GM18907 (cell line): ENCODE results near the gene ATP11A.

Experiments used
- ATAC-seq: cut with Tn5 transposase; IDR thresholded peaks from one replicate; pipeline ENCODE4 v1.9.1; 2021; ENCODE audit warnings: mild to moderate bottlenecking, moderate library complexity; ENCODE audit not compliant: unreplicated experiment

ATP11A gene

GRCh38 chr13:112899281-112900225, 209.7 kb downstream of the ATP11A start:
- ATAC-seq: no peak

DNA sequence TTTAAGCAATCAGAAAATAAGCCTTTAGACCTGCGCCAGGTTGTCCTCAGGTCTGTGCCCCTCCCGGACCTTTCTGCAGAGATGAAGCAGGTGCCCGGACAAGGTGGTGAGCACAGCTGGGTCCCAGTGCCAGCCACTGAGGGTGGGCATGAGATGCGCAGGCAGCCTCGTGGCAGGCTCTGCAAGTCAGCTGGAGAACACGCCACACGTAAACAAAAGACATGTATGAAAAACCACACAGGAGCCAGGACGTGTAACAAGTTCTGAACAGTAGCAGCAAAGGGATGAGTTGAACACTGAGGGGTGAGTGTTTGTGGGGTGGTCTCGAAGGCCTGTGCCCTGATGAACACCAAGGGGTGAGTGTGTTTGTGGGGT, 210.4 kb downstream of the ATP11A start:
- no peak for ATAC-seq

DNA sequence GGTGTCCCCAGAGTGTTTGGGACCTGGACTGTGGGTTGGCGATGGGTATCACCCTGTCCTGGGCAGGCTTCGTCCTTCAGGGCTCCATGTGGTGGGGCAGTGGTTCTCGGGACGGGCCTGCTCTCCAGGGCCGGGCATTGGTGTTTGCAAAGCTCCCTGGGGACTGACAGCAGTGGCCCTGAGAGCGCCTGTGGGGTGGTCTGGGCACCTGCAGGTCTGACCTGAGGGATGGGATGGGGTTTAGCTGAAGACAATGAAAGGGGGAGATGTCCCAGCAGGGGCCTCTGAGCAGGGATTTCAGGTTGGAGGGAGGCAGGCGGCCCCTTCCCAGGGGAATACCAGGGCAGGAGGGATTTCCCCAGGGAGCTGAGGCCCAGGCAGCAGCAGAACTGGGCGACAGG, 210.9 kb downstream of the ATP11A start:
- ATAC-seq: no peak

DNA sequence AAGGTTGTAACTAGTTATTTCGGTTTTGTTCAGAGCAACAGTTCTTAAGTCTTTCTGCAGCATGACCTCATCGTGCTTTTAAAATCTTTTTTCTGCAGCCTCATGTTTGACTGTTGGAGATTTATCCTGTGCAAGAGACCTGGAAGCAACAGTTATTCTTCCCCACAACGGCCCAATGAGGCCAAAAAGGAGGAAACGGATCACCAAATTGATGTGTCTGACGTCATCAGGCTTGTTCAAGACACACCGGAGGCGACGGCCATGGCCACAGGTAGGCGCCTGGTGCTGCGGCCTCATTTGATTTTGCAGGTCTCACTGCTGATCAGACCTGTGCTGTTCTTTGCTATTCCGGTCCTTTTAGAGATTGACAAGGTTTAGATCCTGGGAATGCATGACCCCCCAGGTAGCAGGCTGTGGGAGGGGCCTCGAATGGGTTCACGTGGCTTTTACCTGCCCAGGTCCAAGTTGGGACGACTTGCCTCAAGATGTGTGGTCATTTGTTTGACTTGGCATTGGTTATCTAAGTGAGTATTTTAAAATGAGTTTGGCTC, 212.3 kb downstream of the ATP11A start:
- ATAC-seq: no peak

- no peak for ATAC-seq
Observed at GRCh38 chr13:112902669-112903068, 212.8 kb downstream of the ATP11A start.

GRCh38 chr13:112903071-112903577, 213.3 kb downstream of the ATP11A start:
- no peak for ATAC-seq

GRCh38 chr13:112903606-112904195, 213.9 kb downstream of the ATP11A start:
- no peak for ATAC-seq

- no peak for ATAC-seq
Observed at GRCh38 chr13:112904436-112904960, 214.7 kb downstream of the ATP11A start.

GRCh38 chr13:112905086-112905485, 215.2 kb downstream of the ATP11A start:
- ATAC-seq: no peak

GRCh38 chr13:112905619-112905989, 215.8 kb downstream of the ATP11A start:
- ATAC-seq: no peak

- no peak for ATAC-seq
Observed at GRCh38 chr13:112905990-112906641, 216.3 kb downstream of the ATP11A start.

- no peak for ATAC-seq
Observed at GRCh38 chr13:112907286-112907685, 217.4 kb downstream of the ATP11A start.

DNA sequence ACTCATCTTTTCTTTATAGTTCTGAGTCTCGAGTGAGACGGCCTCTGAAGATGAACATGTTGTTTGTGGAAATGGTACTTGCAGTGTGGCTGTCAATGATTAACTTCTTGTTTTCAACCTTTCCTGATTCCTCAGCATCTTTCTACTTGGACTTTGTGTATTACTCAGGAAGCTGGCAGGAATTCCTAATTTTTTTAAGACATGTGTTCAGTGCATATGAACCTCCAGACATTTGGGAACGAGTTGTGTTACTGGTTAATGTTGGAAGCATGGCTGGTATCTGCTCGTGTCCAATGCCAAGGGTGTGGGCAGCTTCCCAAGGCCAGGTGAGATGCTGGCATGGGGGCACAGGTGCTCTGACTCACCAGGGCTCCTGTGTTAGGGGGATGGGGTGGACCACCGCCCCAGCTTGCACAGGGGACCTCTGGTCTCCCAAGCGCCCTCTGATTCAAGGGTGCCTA, 218.1 kb downstream of the ATP11A start:
- no peak for ATAC-seq

DNA sequence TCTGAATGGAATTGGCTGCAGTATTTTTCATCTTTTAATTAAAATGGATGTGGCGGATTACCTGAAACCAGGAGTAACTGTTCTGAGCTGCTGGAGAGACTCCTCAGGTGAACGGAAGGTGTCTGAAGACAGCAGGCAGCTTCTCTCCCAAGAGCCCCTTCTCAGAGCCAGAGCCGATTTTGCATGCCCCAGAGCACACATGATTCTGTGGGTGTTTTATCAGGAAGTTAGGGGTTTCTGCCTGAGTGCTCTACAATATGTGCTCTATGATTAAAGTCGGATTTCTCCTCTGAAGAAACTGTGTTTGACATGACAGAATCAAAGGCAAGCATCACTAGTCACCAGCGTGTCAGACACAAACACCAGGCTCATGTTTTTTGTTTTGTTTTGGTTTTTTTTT, 218.5 kb downstream of the ATP11A start:
- no peak for ATAC-seq

GRCh38 chr13:112910016-112910415, 220.2 kb downstream of the ATP11A start:
- ATAC-seq: no peak

DNA sequence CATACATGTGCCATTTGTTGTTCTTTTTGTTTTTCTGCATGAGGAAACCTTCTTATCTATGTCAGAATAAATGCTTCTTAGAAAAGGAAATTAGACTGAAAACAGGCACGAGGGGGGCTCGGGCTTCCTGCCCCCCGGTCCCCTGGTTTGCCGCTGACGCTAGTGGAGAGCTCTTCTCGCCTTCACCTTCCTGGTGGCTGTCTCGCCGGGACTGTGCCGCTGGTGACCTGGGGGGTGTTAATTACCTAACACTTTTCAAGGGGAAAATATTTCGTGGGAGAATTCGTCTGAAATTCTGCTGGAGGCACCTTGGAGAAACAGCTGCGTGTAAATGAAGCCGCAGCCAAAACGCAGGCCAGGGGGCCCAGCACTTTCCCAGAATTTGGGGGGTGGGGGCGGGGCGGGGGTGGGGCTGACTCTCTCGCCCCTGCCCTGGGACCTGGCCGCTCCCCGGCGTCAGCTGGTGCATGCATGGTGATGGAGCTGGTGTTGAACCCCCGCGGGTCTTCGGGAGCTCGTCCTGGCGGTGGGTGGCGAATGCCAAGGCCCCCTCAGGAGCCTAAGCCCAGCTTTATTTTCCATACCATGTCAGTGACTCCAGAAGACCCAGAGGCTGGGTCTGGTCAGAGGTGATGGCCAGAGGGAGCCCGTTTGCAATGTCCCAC, 220.9 kb downstream of the ATP11A start:
- ATAC-seq: no peak

DNA sequence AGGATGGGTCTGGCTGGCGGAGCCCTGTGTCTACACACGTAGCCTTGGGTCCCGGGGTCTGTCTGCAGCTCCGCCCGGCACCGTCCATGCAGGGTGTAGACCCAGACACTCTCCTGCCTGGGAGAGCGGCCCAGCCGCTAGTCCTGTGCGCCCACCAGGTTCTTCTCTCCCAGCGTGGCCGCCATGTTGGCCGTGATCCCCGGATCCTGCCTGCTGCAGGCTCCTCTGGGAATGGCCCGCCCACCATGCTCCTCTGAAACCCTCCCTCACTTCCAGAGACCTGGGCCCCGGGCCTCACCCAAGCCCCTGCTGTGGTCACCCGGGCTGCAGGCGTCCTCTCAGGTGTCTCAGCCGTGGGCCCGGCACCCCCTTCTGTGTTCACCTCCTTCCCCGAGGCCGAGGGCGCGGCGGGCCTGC, 221.5 kb downstream of the ATP11A start:
- ATAC-seq: no peak

DNA sequence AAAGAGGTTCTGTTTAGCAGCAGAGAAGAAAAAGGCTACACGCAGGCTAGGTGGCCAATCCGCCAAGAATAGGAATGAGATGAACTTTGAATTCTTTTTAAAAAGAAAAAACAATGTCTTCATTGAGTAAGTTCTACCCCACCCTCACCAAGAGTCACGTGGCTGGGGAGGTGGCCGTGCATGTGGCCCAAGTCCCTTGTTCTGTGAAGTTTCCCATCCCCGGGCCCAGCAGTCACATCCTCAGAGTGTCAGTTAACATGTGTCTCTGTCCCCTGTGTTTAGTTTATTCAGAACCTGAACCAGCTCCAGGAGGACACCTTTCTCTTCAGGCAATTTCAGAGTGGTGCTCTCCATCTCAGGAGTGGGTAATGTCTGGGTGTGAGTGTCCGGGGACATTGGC, 222.0 kb downstream of the ATP11A start:
- no peak for ATAC-seq

- ATAC-seq: no peak
Observed at GRCh38 chr13:112912726-112913440, 223.0 kb downstream of the ATP11A start.

- no peak for ATAC-seq
Observed at GRCh38 chr13:112916296-112916695, 226.5 kb downstream of the ATP11A start.
